GM19239 (cell line): ENCODE measurements around the gene TNS1.

Source experiments
- DNase-seq: peaks from one replicate; pipeline ENCODE4 v3.0.0; 2011; ENCODE audit warnings: low spot score; ENCODE audit not compliant: insufficient read length
- FAIRE-seq: peaks from 2 replicates; lab custom pipeline; 2011; peaks lifted over from hg19 to GRCh38; lab: Jason Lieb, UNC

TNS1 gene

DNA sequence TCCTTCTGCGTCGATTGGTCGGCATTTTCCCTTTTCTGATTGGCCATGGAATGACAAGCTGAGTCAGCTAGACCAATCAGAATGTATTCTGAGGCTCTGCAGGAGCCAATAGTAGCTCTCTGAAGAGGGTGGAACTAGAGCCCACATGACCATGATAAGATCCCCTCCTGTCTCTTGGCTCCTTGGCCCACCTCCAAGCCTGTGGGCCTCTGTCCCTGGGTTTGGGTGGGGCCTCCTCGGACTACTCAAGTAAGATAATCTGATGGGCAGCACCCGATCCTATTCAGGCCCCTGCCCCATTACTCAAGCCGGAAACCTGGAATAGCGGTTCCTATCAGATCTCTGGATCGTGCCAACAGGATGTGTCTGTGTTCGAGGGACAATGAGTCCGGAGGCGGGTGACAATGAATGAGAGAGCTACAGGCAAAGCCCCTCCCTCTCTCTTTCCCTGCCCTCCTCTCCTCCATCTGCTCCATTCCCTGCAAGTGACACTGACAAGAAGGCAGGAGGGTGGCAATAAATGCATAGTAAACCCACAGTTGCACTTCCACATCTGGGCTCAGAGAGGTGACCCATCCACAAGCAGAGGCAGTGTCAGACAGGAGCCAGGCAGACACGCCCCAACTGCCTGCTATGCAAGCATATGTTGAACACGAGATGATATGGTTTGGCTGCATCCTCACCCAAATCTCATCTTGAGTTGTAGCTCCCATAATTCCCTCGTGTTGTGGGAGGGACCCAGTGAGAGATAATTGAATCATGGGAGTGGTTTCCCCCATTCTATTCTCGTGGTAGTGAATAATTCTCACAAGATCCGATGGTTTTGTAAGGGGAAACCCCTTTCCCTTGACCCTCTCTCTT, 114.7 kb downstream of the TNS1 start:
- no peak for DNase-seq
- no peak for FAIRE-seq

DNA sequence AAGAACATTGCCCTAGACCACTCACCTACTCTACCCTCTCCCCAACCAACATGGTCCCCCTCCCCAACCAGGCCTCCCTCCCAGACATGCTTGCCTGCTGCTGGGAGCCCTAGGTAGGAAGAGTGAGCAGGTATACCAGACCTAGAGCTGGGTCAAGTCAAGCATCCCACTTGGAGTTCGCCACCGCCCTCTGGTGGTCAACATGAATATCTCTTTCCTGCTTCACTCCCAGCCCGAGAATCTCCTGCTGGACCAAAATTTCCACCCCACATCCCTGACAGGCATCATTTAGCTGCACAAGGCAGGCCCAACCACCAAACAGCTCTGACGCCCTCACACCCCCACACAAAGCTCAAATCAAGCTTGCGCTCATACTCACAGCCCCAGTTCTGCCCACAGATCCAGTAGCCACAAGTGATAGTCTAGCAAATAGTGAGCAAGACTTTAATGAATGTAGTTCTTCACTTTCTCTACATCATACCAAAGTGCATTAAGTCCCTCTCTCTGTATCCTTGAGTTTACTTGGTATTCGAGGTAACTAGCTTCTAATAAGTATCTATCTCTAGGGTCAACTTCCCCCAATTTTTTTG, 116.0 kb downstream of the TNS1 start:
- FAIRE-seq (peak; percentile 88), DNase-seq (peak; percentile 75)

DNA sequence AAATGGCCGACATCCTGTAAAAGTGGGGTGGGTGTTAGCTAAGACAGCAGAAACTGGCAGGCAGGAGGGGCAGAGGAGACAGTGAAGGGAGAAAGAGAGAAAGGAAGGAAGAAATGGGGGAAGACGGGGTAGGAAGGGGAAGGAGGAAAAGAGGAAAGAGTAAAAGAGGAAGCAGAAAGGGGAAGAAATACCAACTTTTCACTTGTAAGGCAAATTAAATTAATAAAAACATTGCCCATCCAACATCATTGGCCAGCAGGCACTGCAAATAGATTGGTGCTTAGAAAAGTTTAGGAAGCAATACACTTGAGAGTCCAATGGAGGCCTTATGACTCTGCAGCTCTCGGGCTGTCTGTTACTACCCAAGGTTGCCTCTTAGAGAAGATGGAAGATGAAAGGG, 116.7 kb downstream of the TNS1 start:
- FAIRE-seq (no peak), DNase-seq (no peak)

DNA sequence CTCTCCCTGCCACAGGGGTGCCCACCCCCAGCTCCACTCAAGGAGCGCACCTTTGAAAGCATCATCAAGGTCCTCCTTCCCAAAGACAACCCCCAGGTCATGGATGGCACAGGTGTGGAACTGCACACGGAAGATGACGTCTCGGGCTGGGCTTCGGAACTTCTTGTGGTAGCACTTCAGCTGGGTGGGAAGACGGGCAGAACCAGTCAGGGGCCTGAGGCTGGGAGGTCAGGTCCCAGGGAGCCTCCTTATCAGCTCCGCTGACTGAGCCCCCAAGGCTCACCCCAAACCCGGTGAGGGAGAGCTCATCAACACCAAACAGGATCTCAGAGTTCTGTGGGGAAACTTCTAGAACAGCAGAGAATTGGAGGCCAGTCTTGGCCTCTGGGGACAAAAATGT, 117.8 kb downstream of the TNS1 start:
- DNase-seq (no peak), FAIRE-seq (no peak)

DNA sequence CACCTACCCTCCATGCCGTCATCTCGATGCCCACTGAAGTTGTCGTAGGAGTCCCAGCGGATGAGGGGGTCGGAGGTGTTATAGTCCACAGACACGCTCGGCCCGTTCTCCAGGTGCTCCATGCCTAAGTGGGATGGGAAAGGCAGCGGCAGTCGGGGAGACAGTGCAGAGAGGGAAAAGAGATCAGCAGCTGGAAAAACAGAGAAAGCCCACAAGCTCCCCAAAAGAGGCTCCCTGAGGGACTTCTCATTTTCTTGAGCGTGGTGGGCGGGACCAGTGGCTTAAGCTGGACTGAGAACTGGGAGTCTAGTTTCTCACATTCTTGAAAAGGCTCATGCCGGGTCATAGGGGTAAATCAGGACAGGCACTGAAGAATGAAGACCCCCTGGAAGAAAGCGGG, 121.9 kb downstream of the TNS1 start:
- no peak for DNase-seq
- no peak for FAIRE-seq

DNA sequence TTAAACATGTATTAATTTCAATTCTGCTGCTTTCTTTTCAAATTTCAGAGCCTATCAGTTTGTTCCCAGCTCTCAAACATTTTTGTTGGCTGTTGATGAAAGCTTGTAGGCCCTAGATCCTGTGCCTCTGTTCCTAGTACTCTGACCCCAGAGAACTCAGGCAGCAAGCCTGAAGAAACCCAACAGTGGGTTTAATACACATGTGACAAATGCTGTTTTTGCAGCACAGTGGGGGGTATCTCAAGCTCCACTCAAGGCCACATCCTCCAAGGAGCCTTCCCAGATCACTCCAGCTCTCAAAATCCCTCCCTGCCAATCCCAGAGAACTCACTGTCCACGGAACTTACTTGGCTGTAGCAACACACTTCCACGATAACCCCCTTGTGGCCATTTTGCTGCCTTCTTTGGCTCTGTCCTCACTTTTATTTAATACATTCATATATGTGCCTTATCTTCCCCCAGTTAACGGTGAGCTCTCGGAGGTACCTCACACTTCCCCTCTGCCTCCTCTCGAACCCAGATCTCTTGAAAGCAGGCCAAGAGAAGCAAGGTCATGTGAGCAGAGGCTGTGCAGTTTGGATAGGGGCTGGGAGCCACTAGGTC, 122.4 kb downstream of the TNS1 start:
- DNase-seq (no peak), FAIRE-seq (no peak)

DNA sequence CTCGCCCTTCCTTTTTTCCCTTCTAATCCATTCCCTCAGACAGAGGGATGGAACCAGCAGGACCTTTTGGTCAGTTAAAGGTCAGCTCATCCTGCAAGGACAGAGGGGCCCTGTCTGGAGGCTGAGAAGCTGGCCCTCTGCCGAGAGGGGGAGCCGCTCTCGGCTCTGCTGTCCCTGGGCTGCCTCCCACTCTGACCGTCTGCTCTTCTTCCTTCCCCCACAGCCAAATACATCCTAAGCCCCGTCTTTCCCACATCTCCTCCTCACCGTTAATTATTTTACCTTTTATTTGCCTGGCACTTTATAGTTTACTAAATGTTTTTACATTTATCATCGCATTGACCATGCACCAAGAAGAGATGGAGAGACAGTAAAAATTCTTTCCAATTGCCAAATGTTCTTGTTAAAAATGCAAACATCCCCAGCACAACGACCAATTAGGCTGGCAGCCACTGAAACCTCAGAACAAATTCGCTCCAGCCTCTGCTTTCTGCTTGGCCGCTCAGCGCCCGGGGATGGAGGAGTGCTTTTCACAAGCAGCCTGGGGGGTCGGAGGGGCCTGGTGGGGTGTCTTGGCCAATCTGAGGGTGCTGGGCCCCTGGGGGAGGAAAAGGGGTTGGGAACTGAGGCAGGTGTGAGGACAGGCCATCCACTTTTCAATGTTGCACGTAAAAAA, 123.7 kb downstream of the TNS1 start:
- FAIRE-seq: no peak
- no peak for DNase-seq

DNA sequence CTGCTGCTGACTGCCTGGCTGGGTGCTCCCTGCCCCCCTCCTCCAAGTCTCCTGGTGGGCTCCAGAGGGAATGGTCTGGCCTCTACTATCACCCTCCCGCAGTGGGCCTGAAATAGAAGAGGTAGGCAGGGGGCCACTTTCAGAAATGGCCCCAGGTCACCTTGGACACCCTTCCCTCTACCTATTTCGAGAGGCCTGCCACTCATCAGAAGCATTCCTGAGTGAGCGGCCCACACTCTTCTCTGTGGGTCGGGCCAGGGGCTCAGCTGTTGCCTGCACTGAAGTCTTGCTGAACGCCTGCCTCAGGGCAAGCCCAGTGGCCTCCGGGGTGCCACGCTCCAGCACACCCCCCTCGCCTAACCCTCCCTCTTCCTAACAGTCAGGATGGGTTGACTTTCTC, 124.9 kb downstream of the TNS1 start:
- DNase-seq (no peak), FAIRE-seq (no peak)

DNA sequence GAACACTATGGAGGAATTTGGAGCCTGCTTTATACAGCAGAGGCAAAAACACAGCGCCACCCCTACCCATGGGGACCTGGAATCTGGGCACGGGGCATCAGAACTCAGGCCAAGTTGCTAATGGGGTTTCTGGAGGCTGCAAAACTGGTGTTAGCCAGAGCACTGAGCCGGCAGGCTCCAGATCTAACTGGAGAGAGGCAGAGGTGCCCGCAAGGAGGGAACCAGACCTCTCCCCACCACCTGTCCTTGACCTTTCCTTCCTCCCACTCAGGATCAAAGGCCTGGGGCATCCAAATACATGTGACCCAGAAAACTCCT, 126.6 kb downstream of the TNS1 start:
- DNase-seq: no peak
- FAIRE-seq: no peak

DNA sequence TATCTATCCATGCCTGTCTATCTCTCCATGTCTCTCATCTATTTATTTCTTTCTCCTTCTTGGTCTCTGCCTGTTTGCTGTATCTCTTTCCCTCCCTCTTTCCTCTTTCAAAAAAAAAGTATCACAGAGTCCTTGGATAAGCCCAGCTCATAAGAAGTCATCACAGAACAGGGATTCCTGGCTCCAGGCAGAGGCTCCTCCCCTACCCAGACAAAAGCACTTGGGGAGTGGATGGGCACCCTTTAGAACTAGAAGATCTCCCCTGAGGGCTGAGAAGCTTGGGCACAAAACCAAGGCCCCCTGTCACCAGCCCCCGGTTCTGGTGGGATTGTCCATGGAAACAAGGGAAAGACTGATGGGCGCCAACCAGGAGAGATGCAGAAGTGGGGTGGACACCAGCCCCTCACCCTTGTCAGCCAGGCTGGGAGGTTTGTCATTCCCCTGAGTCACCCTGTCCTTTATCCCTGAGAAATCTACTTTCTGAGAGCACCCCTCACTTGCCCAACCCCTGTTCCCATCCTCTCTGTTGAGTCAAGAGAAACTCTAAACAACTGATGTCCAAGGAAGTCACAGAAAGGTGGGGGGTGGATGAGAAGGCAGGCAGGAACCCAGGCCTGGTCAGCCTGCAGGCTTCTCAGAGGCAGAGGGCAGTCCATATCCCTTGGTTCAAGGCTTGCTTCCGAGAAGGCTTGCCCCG, 127.1 kb downstream of the TNS1 start:
- no peak for DNase-seq

DNA sequence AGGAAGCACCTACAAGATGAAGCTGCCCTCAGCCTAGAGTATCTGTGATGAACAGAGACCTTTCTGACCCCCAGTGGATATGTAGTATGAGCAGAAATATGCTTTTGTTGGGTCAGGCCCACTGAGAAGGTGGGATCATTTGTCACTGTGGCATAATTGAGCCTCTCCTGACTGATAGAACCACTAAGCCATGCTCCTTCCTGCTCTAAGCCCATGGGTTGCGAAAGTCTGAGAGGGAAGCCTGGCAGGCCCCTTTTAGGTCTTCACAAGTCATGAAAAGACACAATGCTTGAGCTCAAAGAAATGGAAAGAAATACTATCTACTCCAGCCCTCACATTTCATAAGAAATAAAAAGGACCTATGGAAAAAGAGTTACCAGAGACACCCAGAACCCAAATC, 127.7 kb downstream of the TNS1 start:
- DNase-seq (no peak), FAIRE-seq (no peak)

More for the DNA sequence above, 127.1 kb downstream of the TNS1 start:
- FAIRE-seq: no peak

DNA sequence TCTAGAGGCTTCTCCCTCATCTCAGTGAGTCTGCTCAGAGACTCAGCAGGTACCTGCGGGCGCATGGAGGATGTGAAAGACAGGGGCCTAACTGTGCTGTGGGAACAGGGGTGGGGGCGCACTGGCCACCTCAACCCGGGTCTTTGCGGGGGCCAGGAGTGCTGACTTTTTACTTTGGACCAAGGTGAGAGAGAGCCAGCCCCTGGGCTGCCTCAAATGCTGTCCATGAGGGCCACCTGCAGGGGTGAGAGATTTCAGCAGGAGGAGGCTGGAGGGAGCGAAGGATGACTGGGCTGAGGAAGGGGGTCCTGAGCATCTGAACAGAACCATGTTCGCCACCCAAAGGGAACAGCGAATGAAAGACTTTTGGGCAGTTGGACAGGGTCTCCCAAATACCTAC, 129.4 kb downstream of the TNS1 start:
- no peak for DNase-seq
- FAIRE-seq: no peak

DNA sequence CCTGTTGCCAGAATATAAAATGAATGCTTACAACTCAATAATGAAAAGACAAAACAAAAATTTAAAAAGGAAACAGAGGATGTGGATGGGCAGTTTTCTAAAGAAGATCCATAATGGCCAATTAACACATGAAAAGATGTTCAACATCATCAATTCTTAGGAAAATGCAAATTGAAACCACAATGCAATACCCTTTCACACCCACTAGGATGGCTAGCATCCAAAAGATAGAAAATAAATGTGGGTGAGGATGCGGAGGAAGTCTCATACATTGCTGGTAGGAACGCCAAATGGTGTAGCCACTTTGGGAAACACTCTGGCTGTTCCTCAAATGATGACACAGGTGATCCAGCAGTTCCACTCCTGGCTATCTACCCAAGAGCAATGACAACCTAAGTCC, 130.5 kb downstream of the TNS1 start:
- no peak for FAIRE-seq
- no peak for DNase-seq

DNA sequence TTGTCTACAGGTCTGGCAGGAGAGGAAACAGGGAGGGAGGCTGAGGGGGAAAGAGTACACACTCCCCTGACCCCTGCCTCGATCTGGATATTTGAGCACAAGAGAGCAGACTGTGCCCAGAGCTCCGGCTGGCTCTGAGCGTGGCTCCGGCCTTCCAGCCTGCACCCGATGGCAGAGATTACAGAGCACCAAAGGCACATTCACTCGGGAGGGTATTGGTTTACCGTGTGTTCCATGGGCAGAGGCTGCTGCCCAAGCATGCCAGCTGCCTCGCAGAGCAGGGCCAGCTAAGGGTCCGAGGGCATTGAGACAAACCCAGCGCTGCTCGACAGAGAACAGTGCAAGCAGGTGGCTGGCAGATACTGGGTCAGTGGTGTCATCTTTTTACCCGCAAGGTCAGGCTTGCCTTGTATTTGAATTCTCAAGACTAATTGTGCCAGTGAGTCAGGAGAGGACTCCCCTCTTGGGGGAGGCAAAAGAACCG, 132.2 kb downstream of the TNS1 start:
- FAIRE-seq: no peak

DNA sequence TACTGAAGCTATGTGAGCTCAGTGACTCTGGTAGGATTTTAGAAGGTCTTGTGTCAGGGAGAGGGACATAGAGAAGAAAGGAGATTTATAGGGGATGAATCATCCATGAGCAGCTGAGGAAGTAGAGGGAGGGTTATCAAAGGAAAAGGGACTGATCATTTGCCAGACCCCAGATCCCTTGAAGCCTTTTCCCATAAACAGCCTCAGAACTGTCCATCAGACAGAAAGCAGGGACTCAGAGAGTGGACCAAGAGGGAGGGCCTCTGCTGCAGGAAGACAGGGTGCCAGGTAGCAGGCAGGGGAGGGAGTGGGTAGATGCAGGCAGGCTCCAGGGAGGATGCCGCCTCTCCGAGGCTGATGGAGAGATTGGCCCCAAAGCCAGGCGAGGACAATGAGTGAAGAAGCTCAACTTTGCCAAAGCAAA, 133.9 kb downstream of the TNS1 start:
- DNase-seq: no peak

More for the DNA sequence above, 132.2 kb downstream of the TNS1 start:
- no peak for DNase-seq

DNA sequence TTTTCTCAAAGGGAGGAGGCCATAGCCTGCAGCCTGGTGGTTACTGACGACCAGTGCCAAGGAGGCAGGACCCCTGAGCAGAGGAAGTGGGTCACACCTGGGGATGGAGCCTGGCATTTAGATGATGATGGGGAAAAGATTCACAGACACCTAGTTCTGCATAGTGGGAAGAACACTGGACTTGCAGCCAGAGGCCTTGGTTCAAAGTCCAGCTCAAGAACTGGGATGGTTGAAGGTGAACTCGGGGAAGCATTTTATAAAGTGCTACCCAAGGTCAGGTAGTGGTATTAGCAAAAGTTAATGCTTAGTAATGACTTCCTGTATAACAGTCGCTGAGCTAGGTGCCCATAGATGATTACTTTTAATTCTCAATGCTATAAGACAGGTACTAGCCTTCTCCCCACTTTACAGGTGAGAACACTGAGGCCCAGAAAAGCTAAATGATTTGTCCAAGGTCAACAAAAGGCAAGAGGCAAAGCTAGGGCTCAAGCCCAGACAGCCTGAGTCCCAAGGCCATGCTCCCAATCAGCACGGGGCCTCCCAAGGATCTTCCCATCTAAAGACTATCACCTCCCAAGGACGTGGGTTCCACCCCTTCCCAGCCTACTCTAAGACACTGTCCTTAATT, 134.4 kb downstream of the TNS1 start:
- no peak for DNase-seq
- no peak for FAIRE-seq

More for the DNA sequence above, 133.9 kb downstream of the TNS1 start:
- no peak for FAIRE-seq

DNA sequence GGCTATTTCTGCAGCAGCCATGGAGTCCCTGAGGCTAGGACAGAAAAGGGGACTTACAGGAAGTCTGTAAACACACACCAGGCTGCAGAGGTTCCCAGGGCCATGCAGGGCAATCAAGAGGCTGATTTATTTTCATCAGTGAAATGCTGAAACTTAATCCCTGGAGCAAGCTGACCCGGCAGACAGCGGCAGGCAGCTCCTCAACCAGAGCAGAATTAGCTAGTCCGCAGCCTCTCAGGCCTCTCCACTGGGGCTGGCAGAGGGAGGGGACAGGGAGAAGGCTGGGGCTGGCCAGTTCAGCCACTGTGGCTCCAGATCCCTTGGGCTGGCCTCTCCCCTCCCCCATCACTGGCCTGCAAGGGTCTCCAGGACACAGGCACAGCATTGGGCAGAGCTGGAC, 136.3 kb downstream of the TNS1 start:
- DNase-seq (no peak), FAIRE-seq (no peak)

DNA sequence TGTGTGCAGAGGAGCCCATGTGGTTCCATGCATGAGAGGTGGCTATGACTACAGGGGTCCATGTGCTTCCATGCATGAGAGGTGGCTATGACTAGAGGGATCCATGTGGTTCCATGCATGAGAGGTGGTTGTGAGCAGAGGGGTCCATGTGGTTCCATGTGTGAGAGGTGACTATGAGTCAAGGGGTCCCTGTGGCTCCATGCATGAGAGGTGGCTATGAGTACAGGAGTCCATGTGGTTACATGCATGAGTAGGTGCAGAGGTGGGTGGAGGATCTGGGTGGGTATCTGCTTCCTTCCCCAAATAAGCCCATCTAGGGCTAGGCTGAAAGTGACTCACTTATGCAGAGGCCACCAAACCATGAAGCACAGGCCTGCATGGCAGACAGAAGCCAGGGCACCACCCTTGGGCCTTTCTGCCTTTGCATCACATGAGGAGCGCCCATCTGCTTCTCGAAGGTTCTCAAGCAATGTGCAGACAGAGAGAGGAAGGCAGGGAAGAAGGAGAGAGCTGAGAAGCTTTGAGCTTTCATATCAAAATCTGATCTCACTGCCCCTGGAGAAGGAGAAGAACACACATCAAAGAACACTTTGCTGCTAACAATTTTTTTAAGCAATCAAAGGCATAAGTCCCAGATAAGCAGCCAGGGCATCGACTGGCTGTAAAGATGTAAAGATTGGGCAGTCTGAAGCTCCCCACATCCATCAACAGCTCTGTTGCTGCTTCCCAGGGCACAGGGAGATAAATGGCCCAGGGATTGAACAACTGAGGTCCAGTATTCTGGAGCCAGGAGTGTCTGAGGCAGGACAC, 137.6 kb downstream of the TNS1 start:
- DNase-seq: peak; percentile 17
- FAIRE-seq: no peak

DNA sequence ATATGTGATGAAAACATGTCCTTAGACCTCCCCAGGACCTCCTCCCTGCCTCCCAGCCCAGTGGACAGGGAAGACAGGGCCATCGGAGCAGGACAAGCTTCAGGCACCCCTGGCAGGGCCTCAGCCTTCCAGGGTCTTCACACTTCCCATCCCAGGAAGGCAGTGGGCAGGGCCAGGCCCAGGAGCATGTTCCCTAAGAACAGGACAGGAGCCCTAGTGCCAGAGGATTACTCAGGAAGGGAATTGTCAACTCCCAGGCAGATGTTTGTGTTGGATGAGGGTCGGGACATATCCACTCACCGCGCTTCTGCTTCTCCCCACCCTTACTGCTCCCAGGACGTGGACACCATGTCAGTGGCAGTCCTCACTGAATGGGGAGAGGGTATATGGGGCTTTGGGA, 138.9 kb downstream of the TNS1 start:
- no peak for DNase-seq
- FAIRE-seq: no peak
